Measurements from ENCODE around the gene KLHDC9. TPM values are rescaled to one million over a fixed set of nuclear protein-coding genes. Genes with fewer than 3 reads are reported as not detected.

The KLHDC9 gene
- total RNA-seq, 1 donor = 1.4 TPM

- H3K4me3 ChIP-seq (ENCODE audit: insufficient read depth, low read length) = no peak overlapping the region
- H2AFZ ChIP-seq (ENCODE audit: low read length) = no peak overlapping the region
- TF ChIP-seq CTCF (IDR thresholded peaks at IDR 0.05; ENCODE audit: extremely low read depth, low read depth, low read length) = no peak
- H3K4me1 ChIP-seq (ENCODE audit: insufficient read depth, low read length) = peaks cover 22% of the 10 kb centered on the region
- H3K4me2 ChIP-seq (ENCODE audit: insufficient read depth, low read length) = no peak overlapping the region
- no peak overlapping the region for H3K27ac ChIP-seq (ENCODE audit: low read depth, low read length)
- peaks cover 58% of the 10 kb centered on the region for H3K36me3 ChIP-seq (ENCODE audit: insufficient read depth, low read length)
- DNase-seq (ENCODE audit: insufficient read length, low spot score, missing footprints) = no peak
- no peaks in the 10 kb centered on the region for H3K9me3 ChIP-seq (ENCODE audit: low read depth, low read length)
- H4K20me1 ChIP-seq (ENCODE audit: insufficient read depth, low read length) = peaks cover 17% of the 10 kb centered on the region
- no peaks in the 10 kb centered on the region for H3K27me3 ChIP-seq (ENCODE audit: insufficient read depth, low read length)
- H3K79me2 ChIP-seq (ENCODE audit: insufficient read depth, low read length) = peaks cover 59% of the 10 kb centered on the region
Observed at GRCh38 chr1:161121834-161122233, 23.7 kb downstream of the KLHDC9 start.

GRCh38 chr1:161122967-161123366, 24.8 kb downstream of the KLHDC9 start:
- Histone ChIP-seq H3K79me2 (ENCODE audit: insufficient read depth, low read length) (peaks cover 60% of the 10 kb centered on the region), H3K4me1 (ENCODE audit: insufficient read depth, low read length) (peaks cover 18% of the 10 kb centered on the region), H3K36me3 (ENCODE audit: insufficient read depth, low read length) (peaks cover 58% of the 10 kb centered on the region), H3K27ac (ENCODE audit: low read depth, low read length) (no peak overlapping the region), H3K4me2 (ENCODE audit: insufficient read depth, low read length) (no peak overlapping the region), H3K4me3 (ENCODE audit: insufficient read depth, low read length) (no peak overlapping the region), H3K9me3 (ENCODE audit: low read depth, low read length) (no peaks in the 10 kb centered on the region), H3K27me3 (ENCODE audit: insufficient read depth, low read length) (no peaks in the 10 kb centered on the region), H2AFZ (ENCODE audit: low read length) (no peak overlapping the region), H4K20me1 (ENCODE audit: insufficient read depth, low read length) (peaks cover 18% of the 10 kb centered on the region)
- TF ChIP-seq CTCF (IDR thresholded peaks at IDR 0.05; ENCODE audit: extremely low read depth, low read depth, low read length) = no peak
- no peak for DNase-seq (ENCODE audit: insufficient read length, low spot score, missing footprints)

GRCh38 chr1:161127649-161128048, 29.5 kb downstream of the KLHDC9 start:
- Histone ChIP-seq H2AFZ (ENCODE audit: low read length) (no peak overlapping the region), H3K27ac (ENCODE audit: low read depth, low read length) (no peak overlapping the region), H3K79me2 (ENCODE audit: insufficient read depth, low read length) (peaks cover 87% of the 10 kb centered on the region), H3K4me3 (ENCODE audit: insufficient read depth, low read length) (no peak overlapping the region), H3K4me2 (ENCODE audit: insufficient read depth, low read length) (no peak overlapping the region), H4K20me1 (ENCODE audit: insufficient read depth, low read length) (peaks cover 26% of the 10 kb centered on the region), H3K36me3 (ENCODE audit: insufficient read depth, low read length) (peaks cover 46% of the 10 kb centered on the region), H3K9me3 (ENCODE audit: low read depth, low read length) (no peaks in the 10 kb centered on the region), H3K4me1 (ENCODE audit: insufficient read depth, low read length) (peaks cover 13% of the 10 kb centered on the region), H3K27me3 (ENCODE audit: insufficient read depth, low read length) (no peaks in the 10 kb centered on the region)
- no peak for DNase-seq (ENCODE audit: insufficient read length, low spot score, missing footprints)
- TF ChIP-seq CTCF (IDR thresholded peaks at IDR 0.05; ENCODE audit: extremely low read depth, low read depth, low read length) = no peak

GRCh38 chr1:161128591-161129420, 30.6 kb downstream of the KLHDC9 start:
- Histone ChIP-seq H2AFZ (ENCODE audit: low read length) (no peak overlapping the region), H3K36me3 (ENCODE audit: insufficient read depth, low read length) (peaks cover 36% of the 10 kb centered on the region), H3K9me3 (ENCODE audit: low read depth, low read length) (no peaks in the 10 kb centered on the region), H4K20me1 (ENCODE audit: insufficient read depth, low read length) (peaks cover 26% of the 10 kb centered on the region), H3K4me2 (ENCODE audit: insufficient read depth, low read length) (no peak overlapping the region), H3K27ac (ENCODE audit: low read depth, low read length) (no peak overlapping the region), H3K4me1 (ENCODE audit: insufficient read depth, low read length) (peaks cover 20% of the 10 kb centered on the region), H3K4me3 (ENCODE audit: insufficient read depth, low read length) (no peak overlapping the region), H3K27me3 (ENCODE audit: insufficient read depth, low read length) (no peaks in the 10 kb centered on the region), H3K79me2 (ENCODE audit: insufficient read depth, low read length) (peaks cover 96% of the 10 kb centered on the region)
- no peak for TF ChIP-seq CTCF (IDR thresholded peaks at IDR 0.05; ENCODE audit: extremely low read depth, low read depth, low read length)
- DNase-seq (ENCODE audit: insufficient read length, low spot score, missing footprints) = no peak

Data from osteoblast (primary cell).